HG03575 (cell line): ENCODE measurements around the gene PLXNA2.

Experiments
- ATAC-seq: cut with Tn5 transposase; IDR thresholded peaks from one replicate; pipeline ENCODE4 v1.9.1; 2021; ENCODE audit not compliant: unreplicated experiment, insufficient number of reproducible peaks, low FRiP score; ENCODE audit errors: extremely low read depth

Gene PLXNA2

DNA sequence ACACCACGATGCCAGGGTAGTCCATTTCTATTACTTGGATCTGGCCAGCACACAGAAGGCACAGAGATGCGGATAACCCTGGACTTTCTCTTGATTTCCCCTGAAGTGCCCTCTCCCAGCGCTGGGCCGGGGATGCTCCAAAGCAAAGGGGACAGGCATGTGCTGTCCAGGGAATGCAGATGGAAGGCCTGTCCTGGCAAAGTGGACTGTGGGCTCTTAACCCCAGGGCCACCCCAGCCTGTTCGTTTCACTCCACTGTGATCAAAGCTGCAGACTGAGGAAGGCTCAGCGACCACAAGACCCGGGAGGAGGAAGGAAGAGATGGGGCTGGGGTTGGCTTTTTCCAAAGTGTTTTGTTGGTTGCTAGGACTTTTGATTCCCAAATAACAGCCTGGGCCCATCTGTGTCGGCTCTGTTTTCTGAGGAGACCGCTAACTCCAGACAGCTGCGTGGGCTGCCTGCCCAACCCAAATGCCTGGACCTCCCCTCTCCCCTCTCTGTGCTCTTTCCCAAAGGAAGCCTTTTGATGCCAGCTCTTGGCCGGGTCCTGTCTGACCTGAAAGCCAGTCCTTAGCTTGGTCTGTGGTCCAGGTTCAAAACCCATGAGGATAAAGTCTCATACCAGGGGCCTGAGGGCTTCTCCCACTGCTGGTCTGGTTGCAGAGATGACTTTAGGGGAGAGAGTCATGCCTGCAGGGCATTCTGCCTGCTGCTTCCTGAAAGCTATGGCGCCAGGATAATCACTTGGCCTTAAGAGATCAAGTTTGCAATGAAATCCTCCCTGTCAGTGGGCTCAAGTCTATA, 213.7 kb downstream of the PLXNA2 start:
- ATAC-seq = no peak

DNA sequence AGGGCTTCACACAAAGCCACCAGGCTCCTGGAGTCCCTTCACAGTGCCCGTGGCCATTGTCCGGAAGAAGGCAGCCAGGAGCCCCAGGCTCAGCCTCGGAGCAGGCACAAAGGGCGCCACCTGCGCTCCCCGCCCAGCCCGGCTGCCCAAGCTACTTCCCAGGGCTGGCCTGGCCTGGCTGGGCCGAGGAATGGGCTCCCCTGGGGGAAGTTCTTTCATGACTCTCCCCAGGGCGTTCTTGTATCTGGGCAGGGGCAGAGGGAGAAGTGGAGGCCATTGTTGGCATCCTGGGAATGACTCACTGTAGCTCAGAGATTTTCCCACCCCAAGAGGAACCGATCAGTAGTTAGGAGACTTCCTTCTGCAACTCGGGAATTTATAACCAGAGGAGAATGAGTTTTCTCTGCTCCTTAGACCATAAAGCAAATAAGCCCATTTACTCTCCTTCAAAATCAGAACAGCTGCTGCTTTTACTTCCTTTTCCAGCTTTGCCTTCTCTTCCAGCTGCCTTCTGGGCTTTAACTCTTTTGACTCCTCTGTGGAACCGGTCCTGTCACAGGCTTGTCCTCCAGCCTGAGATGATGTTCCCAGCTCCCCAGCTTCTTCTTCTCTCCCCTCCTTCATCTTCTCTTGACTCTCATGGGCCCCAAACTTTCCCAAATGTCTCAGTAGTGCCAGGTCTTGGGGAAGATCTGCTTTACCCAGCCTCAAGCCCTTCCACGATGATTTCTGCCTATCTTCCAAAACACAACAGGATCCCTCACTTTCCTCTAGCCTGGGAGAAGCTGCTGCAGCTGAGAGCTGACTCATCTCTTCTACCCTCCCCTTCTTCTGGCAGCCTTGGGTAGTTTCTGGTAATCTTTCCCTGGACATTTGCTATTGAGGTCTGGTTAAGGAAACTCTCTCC, 214.6 kb downstream of the PLXNA2 start:
- ATAC-seq = no peak

GRCh38 chr1:208028526-208028925, 215.7 kb downstream of the PLXNA2 start:
- no peak for ATAC-seq

DNA sequence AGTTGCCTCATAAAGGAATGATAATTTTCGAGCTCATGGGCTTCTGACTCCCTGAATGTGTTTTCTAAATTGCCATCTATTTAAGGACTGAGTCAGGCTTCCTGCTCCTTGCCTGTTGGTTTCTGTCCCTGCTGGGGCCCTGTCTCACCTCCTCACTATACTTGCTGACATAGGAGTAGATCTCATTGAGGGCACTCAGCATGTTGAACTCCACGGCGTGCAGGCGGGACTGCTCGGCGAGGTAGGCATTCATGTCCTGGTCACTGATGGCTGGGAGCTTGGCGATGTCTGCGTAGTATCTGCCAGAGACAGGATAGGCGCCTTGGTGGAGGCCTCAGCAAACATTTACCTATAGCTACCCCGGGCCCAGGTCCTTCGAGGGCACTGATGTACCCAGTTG, 216.3 kb downstream of the PLXNA2 start:
- ATAC-seq = no peak

- ATAC-seq = no peak
These were observed 217.2 kb downstream of the PLXNA2 start for GRCh38 chr1:208026880-208027438.

GRCh38 chr1:208025031-208025430, 219.2 kb downstream of the PLXNA2 start:
- no peak for ATAC-seq

DNA sequence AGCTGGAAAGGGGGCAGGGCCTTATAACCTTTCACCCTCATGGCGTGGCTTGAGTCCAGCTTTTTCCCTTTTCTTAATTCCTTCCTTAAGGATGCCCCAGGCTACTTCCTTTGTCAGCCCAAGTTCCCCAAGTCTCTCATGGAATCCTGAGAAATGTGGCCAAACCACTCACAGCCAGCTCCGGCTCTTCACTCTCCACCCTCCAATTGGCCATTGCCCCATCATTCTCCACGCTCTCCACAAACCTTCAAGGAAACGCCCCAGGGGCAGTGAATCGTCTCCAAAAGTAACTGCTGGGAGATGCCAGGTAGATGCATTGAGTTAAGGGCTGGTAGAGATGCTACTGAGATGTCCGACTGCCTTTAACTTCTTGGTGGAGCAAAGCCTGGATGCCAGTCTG, 219.8 kb downstream of the PLXNA2 start:
- no peak for ATAC-seq

DNA sequence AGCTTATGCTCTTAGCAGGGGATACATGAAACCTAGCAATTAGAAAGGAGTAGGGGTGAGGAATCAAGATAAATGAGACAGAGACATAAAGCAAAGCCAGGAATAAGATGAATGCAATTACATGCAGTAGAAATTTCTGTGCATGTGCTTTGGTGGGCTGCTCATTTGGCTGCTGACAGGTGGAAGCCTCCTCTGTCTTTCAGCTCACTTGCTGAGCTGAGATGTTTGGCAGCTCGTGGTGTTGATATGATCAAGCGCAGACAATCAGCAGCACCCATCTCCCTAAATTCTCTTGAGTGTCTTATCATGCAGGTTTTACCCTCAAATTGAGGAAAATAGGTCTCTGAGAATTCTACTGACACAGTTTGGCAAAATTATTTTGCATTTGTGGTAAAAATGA, 224.9 kb downstream of the PLXNA2 start:
- ATAC-seq = no peak

GRCh38 chr1:208015255-208015654, 228.9 kb downstream of the PLXNA2 start:
- ATAC-seq = no peak

DNA sequence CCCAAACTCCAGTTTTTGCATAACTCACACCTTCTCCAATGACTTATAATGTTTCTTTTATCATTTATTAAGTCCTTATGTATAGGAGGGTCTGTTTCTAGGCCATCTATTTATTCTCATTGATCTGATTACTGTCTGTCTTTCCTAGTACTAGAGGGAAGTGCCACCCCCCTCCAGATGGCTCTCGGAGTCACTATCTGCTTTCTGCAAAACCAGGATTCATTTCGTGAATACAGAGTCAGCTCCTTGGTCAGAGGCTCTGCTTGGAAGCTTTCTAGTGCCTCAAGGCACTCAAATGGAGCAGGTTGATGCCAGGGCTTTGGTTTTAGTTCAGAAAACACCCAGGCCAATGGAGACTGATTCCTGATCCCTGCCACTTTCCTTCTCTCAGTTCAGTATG, 231.0 kb downstream of the PLXNA2 start:
- ATAC-seq = no peak

DNA sequence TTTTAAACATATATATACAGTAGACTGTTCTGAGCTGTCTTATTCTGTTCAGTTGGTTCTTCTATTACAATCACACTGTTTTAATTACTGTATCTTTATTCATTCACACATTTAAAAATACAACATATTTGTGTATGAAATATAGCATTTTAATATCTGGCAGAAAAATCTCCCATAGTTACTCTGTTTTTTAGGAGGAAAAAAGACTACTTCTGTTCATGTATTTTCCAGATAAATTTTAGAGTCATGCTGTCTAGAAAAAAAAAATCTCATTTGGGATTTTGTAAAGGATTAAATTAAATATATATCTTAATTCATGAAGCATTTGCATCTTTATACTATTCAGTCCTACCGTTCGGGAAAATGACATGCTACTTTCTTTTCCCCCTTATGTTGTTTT, 231.5 kb downstream of the PLXNA2 start:
- ATAC-seq = no peak

- ATAC-seq = no peak
These were observed 233.6 kb downstream of the PLXNA2 start for GRCh38 chr1:208010487-208011071.

DNA sequence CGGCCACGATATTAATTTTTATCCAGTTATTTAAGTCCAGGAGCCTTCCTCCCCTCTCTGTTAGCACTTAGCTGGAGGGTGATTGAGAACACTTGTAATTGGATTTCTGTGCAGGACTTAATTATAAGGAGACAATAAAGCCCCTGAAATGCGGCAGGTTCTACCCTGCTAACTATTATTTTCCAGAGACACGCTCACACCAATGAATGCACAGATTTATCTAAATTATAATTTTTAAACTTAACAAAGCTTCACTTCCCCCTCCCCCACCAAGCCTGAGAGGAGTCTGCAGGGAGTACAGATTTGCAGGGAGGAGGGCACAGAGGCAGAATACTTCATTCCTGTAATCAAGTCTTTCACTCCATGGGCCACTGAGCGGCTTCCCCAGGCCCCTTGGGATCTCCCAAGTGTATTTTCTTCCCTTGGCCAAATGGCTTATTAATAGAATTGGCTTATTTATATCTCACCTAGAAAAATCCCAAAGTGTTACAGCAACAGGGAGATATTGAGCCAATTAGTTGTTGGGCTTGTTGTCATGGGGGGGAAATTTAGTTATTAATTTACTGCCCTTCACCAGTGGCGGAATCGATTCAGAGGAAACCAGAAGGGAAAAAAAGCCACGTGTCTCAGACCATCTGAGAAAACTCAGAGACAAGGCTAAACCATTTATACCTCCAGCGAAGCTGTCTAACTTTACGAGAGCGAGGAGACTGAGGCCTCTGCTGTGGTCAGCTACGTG, 234.3 kb downstream of the PLXNA2 start:
- no peak for ATAC-seq

DNA sequence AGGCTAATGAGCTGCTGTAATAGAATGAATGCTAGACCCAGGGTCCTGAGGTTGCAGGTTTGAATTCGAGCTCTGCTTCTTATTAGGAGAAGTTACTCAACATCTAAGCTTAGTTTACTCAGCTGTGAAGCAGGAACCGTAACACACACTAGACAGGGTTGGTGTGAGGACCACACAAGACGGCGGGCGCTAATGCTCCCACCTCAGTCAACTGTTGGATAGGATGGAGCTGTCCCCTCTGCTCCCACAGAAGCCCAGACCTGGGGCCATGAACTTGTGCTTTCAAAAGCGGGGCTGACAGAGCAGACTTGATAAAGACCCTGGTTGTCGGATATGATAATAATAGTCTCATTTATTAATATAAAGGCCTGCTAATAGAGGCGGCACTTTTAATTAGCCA, 234.9 kb downstream of the PLXNA2 start:
- no peak for ATAC-seq

- no peak for ATAC-seq
These were observed 235.7 kb downstream of the PLXNA2 start for GRCh38 chr1:208008534-208008933.

DNA sequence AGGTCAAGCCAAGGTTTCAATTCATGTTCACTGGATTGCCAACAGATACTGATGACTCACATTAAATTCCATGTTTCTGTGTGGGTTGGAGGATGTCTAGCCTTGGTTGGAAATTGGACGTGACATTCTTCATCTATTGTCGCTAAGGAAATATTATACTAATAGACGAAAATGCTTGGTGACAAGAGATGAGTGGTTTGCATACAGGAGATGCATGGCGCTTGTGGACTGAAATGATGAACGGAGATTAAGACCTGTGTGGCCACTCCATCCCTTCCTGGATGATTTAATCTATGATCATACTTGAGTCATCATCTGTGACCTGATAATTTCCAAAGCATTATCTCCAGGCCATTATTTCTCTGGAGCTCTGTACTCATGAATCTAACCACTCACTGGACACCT, 236.2 kb downstream of the PLXNA2 start:
- no peak for ATAC-seq

DNA sequence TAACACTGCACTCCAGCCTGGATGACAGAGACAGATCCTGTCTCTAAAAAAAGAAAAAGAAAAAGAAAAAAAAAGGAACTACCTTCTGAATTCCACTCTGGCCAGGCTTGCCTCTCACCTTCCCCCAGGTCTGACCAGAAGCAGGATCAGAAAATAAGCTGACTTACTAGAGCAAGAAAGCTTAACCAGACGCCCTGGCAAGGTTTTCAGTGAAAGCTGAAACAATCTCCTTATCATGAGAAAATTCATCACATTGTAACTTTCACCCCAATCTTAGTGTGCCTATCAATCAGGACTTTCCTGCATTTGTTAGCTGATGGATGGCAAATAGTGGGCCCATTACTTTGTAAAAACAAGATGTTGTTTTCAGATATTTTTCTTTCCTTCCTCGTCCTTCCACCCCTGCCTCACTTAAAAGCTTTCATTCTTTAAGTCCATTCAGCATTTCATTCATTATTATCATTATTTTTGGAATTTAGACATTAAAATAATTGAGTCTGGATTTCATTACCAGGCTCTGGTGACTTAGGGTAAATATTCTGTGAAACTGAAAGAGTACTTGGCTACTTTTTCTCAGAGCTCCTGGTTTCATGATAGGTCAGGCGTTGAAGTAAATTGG, 236.8 kb downstream of the PLXNA2 start:
- ATAC-seq = no peak

- no peak for ATAC-seq
These were observed 237.8 kb downstream of the PLXNA2 start for GRCh38 chr1:208006258-208006920.
